Smooth muscle cell (in vitro differentiated cells): ENCODE results near the gene JMJD1C. TPM values are rescaled to one million over a fixed set of nuclear protein-coding genes. Genes with fewer than 3 reads are reported as not detected.
"Not testable (repeated sequence)": the region's sequence is repeated elsewhere in the genome, so short reads cannot be mapped to it uniquely, and the experiment has no call there.

Experiments used
- DNase-seq: peaks from one replicate; lab custom pipeline; 2025; ENCODE audit not compliant: unreplicated experiment; lab: John Stamatoyannopoulos, UW
- H2AFZ ChIP-seq: fragments of 200-600 bp; sonication (generic); 2 replicates; pipeline ENCODE4 v1.6.0; 2016; ENCODE audit warnings: antibody characterized with exemption, low read depth, mild to moderate bottlenecking
- H3F3A ChIP-seq: fragments of 200-600 bp; sonication (generic); 2 replicates; pipeline ENCODE4 v1.6.0; 2017; ENCODE audit warnings: antibody characterized with exemption, low read depth
- H3K27ac ChIP-seq: fragments of 200-600 bp; sonication (generic); 2 replicates; pipeline ENCODE4 v1.5.1; 2016; ENCODE audit warnings: low read depth, mild to moderate bottlenecking
- H3K27me3 ChIP-seq: fragments of 200-600 bp; sonication (generic); 2 replicates; pipeline ENCODE4 v1.6.1; 2016; ENCODE audit warnings: low read depth, mild to moderate bottlenecking
- H3K36me3 ChIP-seq: fragments of 200-600 bp; sonication (generic); 2 replicates; pipeline ENCODE4 v1.5.1; 2016; ENCODE audit warnings: low read depth
- H3K4me1 ChIP-seq: fragments of 200-600 bp; sonication (generic); 2 replicates; pipeline ENCODE4 v1.5.1; 2016; ENCODE audit warnings: low read depth
- H3K4me2 ChIP-seq: fragments of 200-600 bp; sonication (generic); 2 replicates; pipeline ENCODE4 v1.6.0; 2016; ENCODE audit warnings: mild to moderate bottlenecking
- H3K4me3 ChIP-seq: fragments of 200-600 bp; sonication (generic); 2 replicates; pipeline ENCODE4 v1.5.1; 2016; ENCODE audit warnings: mild to moderate bottlenecking
- H3K79me2 ChIP-seq: fragments of 200-600 bp; sonication (generic); 2 replicates; pipeline ENCODE4 v1.6.0; 2016; ENCODE audit warnings: low read depth, mild to moderate bottlenecking
- H3K9ac ChIP-seq: fragments of 200-600 bp; sonication (generic); 2 replicates; pipeline ENCODE4 v1.6.0; 2016; ENCODE audit warnings: low read depth
- H3K9me3 ChIP-seq: fragments of 200-600 bp; sonication (generic); replicated peaks from 2 replicates; pipeline ENCODE4 v1.5.1; 2016; ENCODE audit warnings: low read depth
- H4K20me1 ChIP-seq: fragments of 200-600 bp; sonication (generic); 2 replicates; pipeline ENCODE4 v1.6.0; 2016; ENCODE audit warnings: low read depth
- WGBS: methylation state at CpG from one replicate; pipeline ENCODE4 v1.1.7; 2016; ENCODE audit warnings: low lambda C conversion rate; 5-methylcytosine and 5-hydroxymethylcytosine counted together
- polyA plus RNA-seq: library from polyadenylated mRNA; unstranded; fragments of >200 nt; fragmentation: Nextera tagmentation; extraction: Ambion mirVana; gene quantifications from 2 replicates; pipeline ENCODE4 v1.2.1, GENCODE V29; 2016
- total RNA-seq: library from RNA; depleted of rRNA; stranded (reverse); fragments of >200 nt; gene quantifications from 2 replicates; pipeline ENCODE4 v1.2.3, GENCODE V29; 2014
- TF ChIP-seq, protein P1 (sequence below): fragments of 200-600 bp; sonication (generic); IDR thresholded peaks from 2 replicates; pipeline ENCODE4 v1.5.1; 2017; ENCODE audit warnings: borderline replicate concordance, mild to moderate bottlenecking, antibody characterized with exemption; ENCODE audit not compliant: insufficient read depth, poor library complexity, severe bottlenecking

JMJD1C gene
- total and polyA plus RNA-seq, 2 experiments from 2014 or later: 28.5 to 132 TPM

DNA sequence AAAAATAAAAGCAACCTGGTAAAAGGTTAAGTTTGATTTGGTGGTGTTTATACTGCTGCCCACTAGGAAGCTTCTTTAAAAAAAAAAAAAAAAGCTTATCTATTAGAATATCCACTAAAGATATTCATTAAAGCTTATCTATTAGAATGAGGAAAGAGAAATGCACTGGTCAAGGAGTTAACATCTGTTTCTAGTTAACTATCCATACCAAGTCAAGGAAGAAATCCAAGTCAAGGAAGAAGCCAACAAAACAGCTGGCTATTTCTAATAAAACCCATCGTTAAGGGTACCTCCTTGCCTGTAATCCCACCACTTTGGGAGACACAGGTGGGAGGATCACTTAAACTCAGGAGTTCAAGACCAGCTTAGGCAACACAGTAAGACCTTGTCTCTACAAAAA, 82.6 kb downstream of the JMJD1C start:
- Histone ChIP-seq H3K27me3 (no peaks in the 10 kb centered on the region), H3K79me2 (peaks cover 96% of the 10 kb centered on the region), H3K4me3 (no peak overlapping the region), H2AFZ (no peak overlapping the region), H3K36me3 (no peaks in the 10 kb centered on the region), H3K4me2 (no peak overlapping the region), H4K20me1 (peaks cover 68% of the 10 kb centered on the region), H3K9me3 (no peaks in the 10 kb centered on the region), H3K27ac (no peak overlapping the region), H3K4me1 (no peaks in the 10 kb centered on the region), H3K9ac (no peak overlapping the region), H3F3A (no peaks in the 10 kb centered on the region)
- TF ChIP-seq, protein P1, sequence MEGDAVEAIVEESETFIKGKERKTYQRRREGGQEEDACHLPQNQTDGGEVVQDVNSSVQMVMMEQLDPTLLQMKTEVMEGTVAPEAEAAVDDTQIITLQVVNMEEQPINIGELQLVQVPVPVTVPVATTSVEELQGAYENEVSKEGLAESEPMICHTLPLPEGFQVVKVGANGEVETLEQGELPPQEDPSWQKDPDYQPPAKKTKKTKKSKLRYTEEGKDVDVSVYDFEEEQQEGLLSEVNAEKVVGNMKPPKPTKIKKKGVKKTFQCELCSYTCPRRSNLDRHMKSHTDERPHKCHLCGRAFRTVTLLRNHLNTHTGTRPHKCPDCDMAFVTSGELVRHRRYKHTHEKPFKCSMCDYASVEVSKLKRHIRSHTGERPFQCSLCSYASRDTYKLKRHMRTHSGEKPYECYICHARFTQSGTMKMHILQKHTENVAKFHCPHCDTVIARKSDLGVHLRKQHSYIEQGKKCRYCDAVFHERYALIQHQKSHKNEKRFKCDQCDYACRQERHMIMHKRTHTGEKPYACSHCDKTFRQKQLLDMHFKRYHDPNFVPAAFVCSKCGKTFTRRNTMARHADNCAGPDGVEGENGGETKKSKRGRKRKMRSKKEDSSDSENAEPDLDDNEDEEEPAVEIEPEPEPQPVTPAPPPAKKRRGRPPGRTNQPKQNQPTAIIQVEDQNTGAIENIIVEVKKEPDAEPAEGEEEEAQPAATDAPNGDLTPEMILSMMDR: no peak
- no peak for DNase-seq
- 48% methylated on average over 1 of the region's 1 CpG for WGBS

- H3K27ac ChIP-seq: no peak overlapping the region
- H3K4me2 ChIP-seq: no peak overlapping the region
- H3K27me3 ChIP-seq: no peaks in the 10 kb centered on the region
- no peaks in the 10 kb centered on the region for H3K36me3 ChIP-seq
- no peaks in the 10 kb centered on the region for H3K4me1 ChIP-seq
- peaks cover 59% of the 10 kb centered on the region for H4K20me1 ChIP-seq
- no peak overlapping the region for H3K4me3 ChIP-seq
- no peak for DNase-seq
- peaks cover 94% of the 10 kb centered on the region for H3K79me2 ChIP-seq
- 84% methylated on average over 4 of the region's 4 CpGs for WGBS
- no peak overlapping the region for H3K9ac ChIP-seq
- TF ChIP-seq, protein P1: no peak
- H3K9me3 ChIP-seq: no peaks in the 10 kb centered on the region
- H2AFZ ChIP-seq: no peak overlapping the region
- H3F3A ChIP-seq: no peaks in the 10 kb centered on the region
Measured at GRCh38 chr10:63382066-63382465, 83.7 kb downstream of the JMJD1C start.

GRCh38 chr10:63377305-63377661, 88.5 kb downstream of the JMJD1C start:
- H3K9ac ChIP-seq, H3K4me2 ChIP-seq, H3K4me3 ChIP-seq, H3K4me1 ChIP-seq, H3K9me3 ChIP-seq, H3K36me3 ChIP-seq, H3K27ac ChIP-seq, DNase-seq, H2AFZ ChIP-seq, H3F3A ChIP-seq, H3K27me3 ChIP-seq: not testable (repeated sequence)
- WGBS: 96% methylated on average over 6 of the region's 6 CpGs
- peaks cover 44% of the 10 kb centered on the region for H4K20me1 ChIP-seq
- peaks cover 92% of the 10 kb centered on the region for H3K79me2 ChIP-seq

- Histone ChIP-seq H3K4me1 (no peaks in the 10 kb centered on the region), H2AFZ (no peak overlapping the region), H3K36me3 (no peaks in the 10 kb centered on the region), H3F3A (no peaks in the 10 kb centered on the region), H3K27me3 (no peaks in the 10 kb centered on the region), H3K9ac (no peak overlapping the region), H3K4me3 (no peak overlapping the region), H4K20me1 (peaks cover 44% of the 10 kb centered on the region), H3K4me2 (no peak overlapping the region), H3K79me2 (peaks cover 94% of the 10 kb centered on the region), H3K27ac (no peak overlapping the region), H3K9me3 (no peaks in the 10 kb centered on the region)
- DNase-seq: no peak
- TF ChIP-seq, protein P1: no peak
- WGBS: 90% methylated on average over 4 of the region's 4 CpGs
Measured at GRCh38 chr10:63376560-63377304, 89.0 kb downstream of the JMJD1C start.
